ENCODE measurements around the gene NR0B2.

- no peak for TF ChIP-seq CTCF (IDR thresholded peaks at IDR 0.05)
- no peak for TF ChIP-seq POLR2A (IDR thresholded peaks at IDR 0.05)
Observed at GRCh38 chr1:26907071-26907917, 6.5 kb downstream of the NR0B2 start.

Measured in right lobe of liver (tissue), 4 donors.